Activated effector memory CD4-positive, alpha-beta T cell treated with Interleukin-2 at 50 U/mL for 16 hours (primary cell): Measurements from ENCODE around the gene SART1.
"Not testable (repeated sequence)": the region's sequence is repeated elsewhere in the genome, so short reads cannot be mapped to it uniquely, and the experiment has no call there.

Source experiments
- DNase-seq: peaks from one replicate; pipeline ENCODE4 v3.0.0-alpha.2; 2020

Gene SART1

GRCh38 chr11:66001942-66002647 lies 40.6 kb downstream of the SART1 start, which contains the start of the genes BANF1 and EIF1AD:
Gene BANF1, plus strand, starts transcription at chr11:66002503. Its CDS starts 748 bp downstream, at chr11:66003251.
Gene EIF1AD, minus strand, starts transcription at chr11:66002157. Its CDS starts 1,768 bp downstream, at chr11:66000389.
- DNase-seq = peak; percentile 92

GRCh38 chr11:66002648-66003225 lies 41.2 kb downstream of the SART1 start:
- DNase-seq = no peak

- no peak for DNase-seq
These were observed 41.8 kb downstream of the SART1 start for GRCh38 chr11:66003291-66003690.

- no peak for DNase-seq
These were observed 42.7 kb downstream of the SART1 start for GRCh38 chr11:66004186-66004585.

- DNase-seq = no peak
These were observed 44.8 kb downstream of the SART1 start for GRCh38 chr11:66006134-66006890.

- no peak for DNase-seq
These were observed 45.3 kb downstream of the SART1 start for GRCh38 chr11:66006891-66007176.

GRCh38 chr11:66007201-66007634 lies 45.7 kb downstream of the SART1 start:
- DNase-seq = no peak

- DNase-seq = no peak
These were observed 46.5 kb downstream of the SART1 start for GRCh38 chr11:66008095-66008467.

- no peak for DNase-seq
These were observed 47.1 kb downstream of the SART1 start for GRCh38 chr11:66008468-66009101.

GRCh38 chr11:66010036-66010435 lies 48.5 kb downstream of the SART1 start:
- not testable (repeated sequence) for DNase-seq

- no peak for DNase-seq
These were observed 49.8 kb downstream of the SART1 start for GRCh38 chr11:66011239-66011784.

- DNase-seq = no peak
These were observed 50.3 kb downstream of the SART1 start, which contains the start of gene CST6 for GRCh38 chr11:66011785-66012303. Gene CST6, plus strand, starts transcription at chr11:66012008. Its CDS starts 37 bp downstream, at chr11:66012045.

GRCh38 chr11:66012371-66012945 lies 50.9 kb downstream of the SART1 start:
- no peak for DNase-seq

GRCh38 chr11:66012946-66013761 lies 51.6 kb downstream of the SART1 start:
- no peak for DNase-seq

- DNase-seq = no peak
These were observed 52.2 kb downstream of the SART1 start for GRCh38 chr11:66013762-66014100.

- DNase-seq = no peak
These were observed 53.4 kb downstream of the SART1 start for GRCh38 chr11:66014804-66015453.

- no peak for DNase-seq
These were observed 53.9 kb downstream of the SART1 start for GRCh38 chr11:66015454-66015881.

GRCh38 chr11:66015936-66016792 lies 54.6 kb downstream of the SART1 start:
- no peak for DNase-seq

GRCh38 chr11:66016793-66017177 lies 55.3 kb downstream of the SART1 start:
- DNase-seq = no peak

- no peak for DNase-seq
These were observed 55.8 kb downstream of the SART1 start for GRCh38 chr11:66017321-66017720.
